SKM-1 treated with dmso at 0.1 percent for 144 hours (cell line): ENCODE results near the gene TMEM141.

ENCODE experiments used
- DNase-seq: peaks from one replicate; lab custom pipeline; 2025; ENCODE audit not compliant: unreplicated experiment; lab: John Stamatoyannopoulos, UW

Gene TMEM141

GRCh38 chr9:136790640-136791515 is at the start of gene TMEM141:
TSS of gene TMEM141 (plus strand) at chr9:136791344. CDS start at chr9:136791371, 27 bp downstream.
- DNase-seq, result peak; percentile 98

- no peak for DNase-seq
Measured at GRCh38 chr9:136741883-136742571, 49.1 kb upstream of the TMEM141 start.

- no peak for DNase-seq
Measured at GRCh38 chr9:136742591-136743391, 48.4 kb upstream of the TMEM141 start, which contains the start of gene LCN10. TSS of gene LCN10 (minus strand) at chr9:136742940. CDS start at chr9:136742903, 37 bp downstream.

GRCh38 chr9:136743639-136744211 is 47.4 kb upstream of the TMEM141 start:
- DNase-seq, result no peak

GRCh38 chr9:136744773-136745172 is 46.4 kb upstream of the TMEM141 start:
- DNase-seq, result no peak

GRCh38 chr9:136745389-136746154 is 45.6 kb upstream of the TMEM141 start:
- no peak for DNase-seq

- DNase-seq, result no peak
Measured at GRCh38 chr9:136746155-136746490, 45.0 kb upstream of the TMEM141 start.

- no peak for DNase-seq
Measured at GRCh38 chr9:136746621-136747020, 44.5 kb upstream of the TMEM141 start.

GRCh38 chr9:136747161-136748060 is 43.7 kb upstream of the TMEM141 start:
- DNase-seq, result no peak

- DNase-seq, result no peak
Measured at GRCh38 chr9:136748201-136748600, 42.9 kb upstream of the TMEM141 start, which contains the start of gene LCN6. TSS of gene LCN6 (minus strand) at chr9:136748525. CDS start at chr9:136748483, 42 bp downstream.

GRCh38 chr9:136748666-136749611 is 42.2 kb upstream of the TMEM141 start:
- DNase-seq, result no peak

GRCh38 chr9:136750526-136750925 is 40.6 kb upstream of the TMEM141 start:
- DNase-seq, result no peak

GRCh38 chr9:136751244-136751643 is 39.9 kb upstream of the TMEM141 start:
- DNase-seq, result no peak

GRCh38 chr9:136751814-136752213 is 39.3 kb upstream of the TMEM141 start:
- DNase-seq, result no peak

GRCh38 chr9:136753371-136754058 is 37.6 kb upstream of the TMEM141 start:
- no peak for DNase-seq

GRCh38 chr9:136754059-136754572 is 37.0 kb upstream of the TMEM141 start:
- DNase-seq, result no peak

- no peak for DNase-seq
Measured at GRCh38 chr9:136754626-136755301, 36.4 kb upstream of the TMEM141 start.
